Measurements from ENCODE around the gene TRPV6.

The TRPV6 gene

DNA sequence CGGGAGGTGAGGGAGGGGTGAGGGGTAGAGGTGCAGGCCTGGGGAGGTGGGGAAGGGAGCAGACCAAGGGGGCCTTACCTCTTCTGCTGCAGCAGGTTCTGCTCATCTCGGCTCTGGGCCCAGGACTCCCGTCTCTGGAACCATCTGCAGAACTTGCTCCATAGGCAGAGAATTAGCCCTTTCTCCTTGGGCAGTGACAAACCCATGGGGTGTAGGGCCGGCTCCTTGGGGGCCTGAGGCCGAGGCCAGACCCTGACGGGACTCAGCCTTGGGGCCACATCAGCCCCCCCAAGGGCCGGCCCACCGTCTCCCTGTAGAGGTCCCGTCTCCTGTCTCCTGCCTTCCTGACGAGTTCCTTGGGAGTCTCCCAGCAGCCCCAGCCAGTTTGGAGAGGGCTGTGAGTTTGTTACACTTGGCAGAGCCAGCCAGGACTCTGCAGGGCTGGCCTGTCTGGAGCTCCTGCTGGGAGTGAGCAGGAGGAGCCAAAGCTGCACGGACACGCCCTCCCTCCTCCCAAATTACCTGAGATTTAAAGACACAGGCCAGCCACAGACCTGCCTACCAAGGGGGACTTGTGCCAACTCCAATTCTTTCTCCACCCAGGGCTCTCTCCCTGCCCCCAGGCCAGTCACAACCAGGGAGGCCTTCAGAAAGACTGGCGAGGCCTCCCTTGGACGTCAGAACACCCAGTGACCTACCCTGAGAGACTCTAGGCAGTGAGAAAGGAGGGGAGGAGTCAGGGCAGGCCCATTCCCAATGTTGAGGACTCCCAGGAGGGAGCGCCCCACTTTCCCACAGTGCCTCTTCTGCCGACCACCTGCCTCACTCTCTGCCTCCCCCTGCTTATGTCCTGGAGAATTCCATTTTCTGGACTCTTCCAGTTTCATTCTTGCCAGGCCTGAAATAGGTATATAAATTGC is at the start of gene TRPV6:
TRPV6 (minus strand) TSS at position 435 of the 920 bp plus-strand sequence.
- no peak for DNase-seq

DNA sequence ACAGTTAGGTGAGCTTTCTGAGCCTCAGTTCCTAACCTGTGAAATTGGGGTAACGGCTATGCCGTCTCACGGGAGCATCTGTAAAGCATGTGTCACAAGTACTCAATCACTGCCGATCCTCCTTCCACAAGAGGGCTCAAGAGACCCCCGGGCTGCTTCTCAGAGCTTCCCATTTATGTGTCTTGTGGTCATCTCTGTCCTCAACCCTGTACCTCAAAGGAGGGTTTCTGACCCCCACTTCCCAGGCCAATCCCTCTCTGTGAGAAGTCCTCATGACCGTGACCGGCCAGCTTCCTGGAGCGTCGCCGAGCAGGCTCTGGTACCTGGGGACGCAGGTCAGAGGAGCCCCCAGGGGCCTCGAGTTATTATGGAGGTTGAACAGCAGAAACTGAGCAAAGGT is 48.5 kb upstream of the TRPV6 start:
- no peak for DNase-seq

DNA sequence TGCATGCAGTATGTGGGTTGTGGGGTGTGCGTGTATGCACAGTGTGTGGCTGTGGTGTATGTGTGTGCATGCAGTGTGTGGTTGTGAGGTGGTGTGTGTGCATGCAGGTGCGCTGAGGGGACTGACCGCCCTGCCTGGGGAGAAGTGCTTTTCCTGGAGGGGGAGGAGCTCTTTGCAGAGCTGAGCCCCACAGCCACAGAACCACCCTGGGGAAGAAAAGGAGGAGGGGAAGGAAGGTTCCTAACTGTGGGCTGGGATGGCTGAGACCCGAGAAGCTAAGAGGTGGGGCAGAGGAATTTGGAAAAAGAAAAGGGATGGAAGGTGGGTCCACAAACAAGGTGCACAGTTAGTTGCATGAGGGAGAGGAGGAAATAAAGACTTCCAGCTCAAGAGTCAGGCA is 48.1 kb upstream of the TRPV6 start, which contains the start of gene TRPV5:
TRPV5 (minus strand) TSS at position 123 of the 400 bp plus-strand sequence. CDS start 287 bp downstream, outside the sequence.
- no peak for DNase-seq

DNA sequence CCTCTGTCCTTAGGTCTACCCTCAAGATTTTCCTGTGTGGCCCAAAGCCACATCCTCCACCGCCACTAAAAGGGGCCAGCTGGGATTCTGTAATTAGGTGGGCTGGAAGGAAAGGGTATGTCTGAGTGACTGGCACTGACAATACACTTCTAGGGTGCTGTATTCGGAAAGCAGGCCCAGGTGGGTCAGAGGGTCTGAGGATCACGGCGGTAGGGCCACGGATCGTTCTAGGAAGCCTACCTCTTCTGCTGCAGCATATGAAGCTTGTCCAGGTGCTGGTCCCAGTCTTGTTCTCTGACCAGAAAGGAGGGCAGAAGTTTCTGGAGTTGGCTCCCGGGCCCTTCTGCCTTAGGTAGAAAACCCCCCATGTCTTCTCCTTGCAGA is 47.5 kb upstream of the TRPV6 start:
- DNase-seq, result no peak

DNA sequence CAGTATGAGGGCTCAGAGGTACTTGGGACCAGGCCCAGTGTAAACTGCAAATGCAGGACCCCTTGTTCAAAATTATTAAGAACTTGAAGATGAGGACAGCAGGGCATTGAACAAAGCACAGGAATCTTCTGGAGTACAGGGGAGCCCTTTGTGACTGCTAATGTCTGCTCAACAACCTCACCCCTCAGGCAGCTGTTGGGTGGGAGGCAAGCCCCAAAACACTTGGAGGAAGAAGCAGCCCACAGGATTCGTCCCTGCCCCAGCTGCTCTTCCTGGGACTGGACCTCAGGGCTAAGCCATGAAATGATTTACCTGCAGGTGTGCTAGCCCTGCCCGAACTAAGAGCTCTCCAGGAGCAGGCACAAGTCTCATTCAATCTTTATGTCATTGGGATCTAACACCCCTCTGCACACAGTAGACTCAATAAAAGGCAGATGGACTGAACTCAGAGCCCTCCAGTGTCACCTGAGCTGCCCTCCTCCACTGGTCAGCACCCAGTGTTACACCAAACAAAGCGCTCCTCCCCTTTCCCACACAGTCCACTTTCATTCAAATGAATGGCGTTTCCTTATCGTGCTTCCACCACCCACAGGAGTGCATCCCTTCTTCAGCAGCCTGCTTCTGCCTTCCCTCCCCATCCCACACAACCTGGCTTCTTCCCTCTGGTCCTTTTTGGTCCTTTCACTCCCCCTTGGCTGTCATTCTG is 47.0 kb upstream of the TRPV6 start:
- no peak for DNase-seq

DNA sequence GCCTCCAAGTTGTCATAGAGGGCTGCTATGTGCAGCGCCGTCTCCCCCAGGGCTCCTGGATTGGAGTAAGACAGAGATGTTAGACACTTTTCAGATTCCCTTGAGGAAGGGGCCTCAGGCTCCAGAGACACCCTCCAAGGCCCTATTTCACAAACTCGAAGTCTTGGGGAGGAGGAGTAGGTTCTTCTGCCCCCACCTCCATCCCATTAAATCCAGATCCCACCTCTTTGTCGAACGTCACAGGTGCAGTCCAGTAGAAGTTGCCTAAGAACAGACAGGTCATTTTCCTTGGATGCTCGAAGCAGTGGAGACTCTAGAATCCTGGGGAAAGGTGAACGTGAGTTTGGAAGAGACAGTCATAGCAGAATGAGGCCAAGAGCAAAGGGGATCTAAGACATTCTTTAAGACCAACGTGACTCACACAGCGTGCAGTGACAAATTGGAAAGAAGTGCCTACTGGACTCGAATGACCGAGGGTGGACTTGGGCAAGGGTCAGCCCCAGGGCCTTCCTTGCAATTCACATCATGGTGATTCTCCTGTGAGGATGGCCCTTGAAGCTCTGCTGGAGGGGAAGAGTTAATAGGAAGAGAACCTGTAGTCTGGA is 44.7 kb upstream of the TRPV6 start:
- no peak for DNase-seq

DNA sequence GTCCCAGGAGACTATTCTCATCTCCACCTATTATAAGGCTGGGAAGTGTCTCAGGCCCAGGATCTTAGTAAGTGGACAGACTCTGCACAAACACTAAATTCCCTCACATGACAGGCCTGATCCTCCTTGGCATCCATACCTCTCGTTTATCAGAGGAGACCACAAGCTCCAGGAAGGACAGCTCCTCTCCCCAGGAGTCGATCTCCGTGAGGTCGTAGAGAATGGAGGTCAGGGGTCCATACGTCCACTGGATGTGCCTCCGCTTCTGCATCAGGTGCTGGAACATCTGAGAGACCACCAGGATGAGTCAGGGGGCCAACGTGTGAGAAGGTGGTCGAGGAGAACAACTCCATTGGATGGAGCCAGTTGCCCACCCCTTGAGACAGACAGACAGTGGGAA is 42.4 kb upstream of the TRPV6 start:
- DNase-seq, result no peak

DNA sequence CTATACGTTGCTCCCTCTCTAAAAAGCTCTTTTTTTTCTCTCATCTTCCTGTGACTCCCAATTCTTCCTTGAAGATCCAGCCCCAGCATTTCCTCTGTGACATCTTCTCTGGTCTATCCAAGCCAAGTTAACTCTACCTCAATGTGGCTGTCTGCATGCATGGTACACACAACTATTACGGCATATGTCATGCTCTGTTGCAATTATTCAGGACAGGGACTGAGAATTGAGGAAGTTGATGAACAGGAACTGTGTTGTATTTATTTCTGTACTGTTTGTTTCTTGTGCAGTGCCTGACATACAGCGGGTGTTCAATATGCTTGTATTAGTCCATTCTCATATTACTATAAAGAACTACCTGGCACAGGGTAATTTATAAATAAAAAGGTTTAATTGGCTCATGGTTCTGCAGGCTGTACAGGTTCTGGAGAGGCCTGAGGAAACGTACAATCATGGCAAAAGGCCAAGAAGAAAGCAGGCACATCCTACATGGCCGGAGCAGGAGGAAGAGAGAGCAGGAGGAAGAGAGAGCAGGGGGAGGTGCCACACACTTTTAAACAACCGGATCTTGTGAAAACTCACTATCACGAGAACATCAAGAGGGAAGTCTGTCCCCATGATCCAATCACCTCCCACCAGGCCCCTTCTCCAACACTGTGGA is 41.7 kb upstream of the TRPV6 start:
- no peak for DNase-seq

DNA sequence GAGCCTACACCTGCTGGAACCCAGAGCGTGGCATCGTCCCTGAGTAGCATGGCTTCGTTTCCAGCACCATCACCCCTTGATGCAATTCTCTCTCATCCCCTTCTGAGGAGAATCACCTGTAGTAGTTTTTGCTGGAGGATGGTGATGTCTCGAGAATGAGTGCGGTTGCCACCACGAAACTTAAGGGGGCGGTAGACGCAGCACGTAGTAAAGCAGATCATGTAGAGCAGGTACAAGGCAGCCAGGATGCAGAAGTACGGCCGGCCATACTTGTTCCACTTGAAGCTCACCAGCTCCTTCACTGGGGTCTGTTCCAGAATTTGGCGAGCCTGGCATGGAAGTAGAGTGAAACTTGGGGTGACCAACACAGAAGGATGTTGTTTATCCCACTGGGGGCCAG is 39.9 kb upstream of the TRPV6 start:
- DNase-seq, result no peak

DNA sequence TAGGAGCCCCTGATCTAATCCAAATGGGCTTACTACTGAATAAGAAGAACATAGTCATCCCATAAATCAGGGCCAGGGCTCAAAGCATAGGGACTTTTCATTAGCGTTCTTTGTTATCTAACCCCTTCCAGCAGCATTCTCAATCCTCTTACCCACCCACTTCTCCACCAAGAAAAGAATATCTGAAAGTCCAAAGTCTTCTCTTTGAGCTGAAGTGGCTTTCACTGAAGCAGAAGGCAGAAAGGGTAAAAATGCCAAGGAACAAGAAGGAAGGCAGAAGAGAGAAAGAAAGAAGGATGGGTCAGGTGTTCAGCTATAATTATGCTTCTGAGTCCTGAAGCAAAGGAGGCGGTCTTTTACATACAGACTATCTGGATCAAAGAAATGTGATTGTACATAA is 37.8 kb upstream of the TRPV6 start:
- no peak for DNase-seq

DNA sequence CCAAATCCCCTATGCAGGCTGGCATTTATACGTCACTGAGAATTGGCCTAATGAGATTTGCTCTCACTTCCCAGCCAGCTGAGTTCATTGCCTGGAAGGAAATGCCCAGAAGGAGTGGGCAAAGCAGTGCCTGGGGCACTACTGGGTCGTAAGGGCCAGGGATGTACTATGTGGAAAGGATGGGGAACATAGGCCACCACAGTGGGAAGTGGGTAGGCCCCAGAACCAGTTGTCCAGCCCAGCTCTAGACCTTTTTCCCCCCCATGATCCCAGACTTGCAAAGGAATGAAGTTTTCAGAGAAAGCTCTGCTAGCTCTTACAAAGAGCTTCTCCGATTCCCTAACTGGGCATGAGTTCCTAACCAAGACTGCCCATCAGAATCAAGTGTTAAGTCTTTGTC is 34.1 kb upstream of the TRPV6 start:
- no peak for DNase-seq

DNA sequence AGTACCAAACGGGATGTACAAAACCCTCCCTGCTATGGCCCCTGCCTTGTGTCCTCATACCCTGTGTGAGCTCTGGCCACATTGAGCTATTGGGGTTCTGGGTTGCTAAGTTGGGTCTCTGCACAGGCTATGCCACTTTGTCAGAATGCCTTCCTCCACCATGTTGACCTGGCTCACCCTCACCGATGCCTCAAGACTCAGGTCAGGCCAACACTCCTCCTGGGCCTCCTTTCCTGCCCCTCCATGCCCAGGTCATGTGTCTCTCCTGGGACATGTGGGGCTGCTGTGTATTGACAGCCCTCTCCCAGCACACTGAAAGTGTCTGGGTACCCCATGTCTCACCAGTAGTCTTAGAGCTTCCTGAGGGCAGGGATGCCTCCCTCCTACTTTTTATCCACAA is 33.4 kb upstream of the TRPV6 start:
- no peak for DNase-seq

DNA sequence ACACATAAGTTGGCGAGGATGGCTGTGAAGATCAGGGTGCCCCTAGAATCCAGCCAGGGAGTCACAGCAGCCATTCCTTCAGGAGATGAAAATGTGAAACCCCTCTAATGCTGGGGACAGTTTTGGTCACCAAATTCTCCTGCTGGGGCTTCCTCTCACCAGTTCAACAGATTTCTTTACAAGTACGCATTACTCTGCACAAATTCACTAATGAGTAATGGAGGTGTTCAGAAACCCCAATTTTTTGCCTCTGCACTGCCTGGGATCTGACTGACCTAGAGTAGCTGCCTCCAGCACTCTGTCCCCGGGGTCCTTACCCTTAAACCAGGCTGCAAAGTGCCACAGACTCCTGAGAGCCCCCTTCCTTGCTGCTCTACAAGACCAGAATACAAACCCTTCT is 31.9 kb upstream of the TRPV6 start:
- no peak for DNase-seq

DNA sequence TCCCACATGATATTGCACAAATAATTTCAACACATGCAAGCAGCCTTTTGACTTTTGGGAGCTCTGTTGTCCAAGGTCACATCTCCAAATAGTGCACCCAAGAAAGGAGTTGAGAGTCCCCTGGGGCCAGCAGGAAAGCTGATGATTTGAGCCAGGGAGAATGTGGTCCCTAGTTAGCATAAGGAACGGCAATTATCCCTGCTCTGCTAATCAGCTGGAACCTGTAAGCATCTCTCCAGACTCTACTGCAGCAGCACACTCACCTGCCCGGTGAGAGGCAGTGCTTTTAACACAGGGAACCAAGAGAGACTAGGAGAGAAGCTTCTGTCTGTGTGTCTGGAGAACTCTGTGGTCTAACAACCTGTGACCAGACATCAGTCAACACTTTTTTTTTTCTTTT is 31.0 kb upstream of the TRPV6 start:
- DNase-seq, result no peak

DNA sequence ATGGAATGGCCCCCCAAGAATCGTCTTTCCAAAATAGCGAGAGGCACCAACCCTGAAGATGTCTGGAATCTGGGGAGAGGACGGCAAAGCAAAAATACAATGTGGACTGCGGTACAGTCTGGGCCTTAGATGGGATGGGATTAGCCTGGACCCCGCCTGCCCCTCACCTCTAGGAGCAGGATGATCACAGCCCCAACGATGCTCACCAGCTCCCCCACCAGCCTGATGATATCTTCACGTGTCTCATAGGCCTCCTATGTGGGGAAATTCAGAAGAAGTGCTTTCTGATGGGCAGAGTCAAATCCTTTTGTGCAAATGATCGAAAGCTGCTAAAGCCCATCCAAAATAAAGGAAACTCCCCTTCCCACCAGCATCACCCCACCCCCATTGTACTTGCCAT is 29.8 kb upstream of the TRPV6 start:
- DNase-seq, result no peak

DNA sequence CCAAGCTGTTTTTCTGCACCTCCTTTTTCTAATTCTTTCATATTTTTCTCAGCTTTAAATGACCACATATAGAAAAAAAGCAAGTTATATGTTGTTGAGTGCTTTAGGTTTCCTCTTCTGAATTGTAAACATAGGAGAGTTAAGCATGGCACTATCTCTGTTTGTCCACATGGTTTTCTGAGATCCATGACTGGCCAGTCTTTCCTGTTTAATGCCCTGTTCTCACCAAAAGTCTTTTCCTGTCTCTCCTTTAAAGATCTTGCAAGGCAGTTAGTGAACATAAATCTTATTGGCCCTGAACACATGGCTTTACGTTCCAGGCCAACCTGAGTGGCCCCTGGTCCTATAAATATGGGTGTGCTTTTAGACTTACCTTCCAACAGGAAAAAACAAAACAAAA is 28.6 kb upstream of the TRPV6 start:
- no peak for DNase-seq

DNA sequence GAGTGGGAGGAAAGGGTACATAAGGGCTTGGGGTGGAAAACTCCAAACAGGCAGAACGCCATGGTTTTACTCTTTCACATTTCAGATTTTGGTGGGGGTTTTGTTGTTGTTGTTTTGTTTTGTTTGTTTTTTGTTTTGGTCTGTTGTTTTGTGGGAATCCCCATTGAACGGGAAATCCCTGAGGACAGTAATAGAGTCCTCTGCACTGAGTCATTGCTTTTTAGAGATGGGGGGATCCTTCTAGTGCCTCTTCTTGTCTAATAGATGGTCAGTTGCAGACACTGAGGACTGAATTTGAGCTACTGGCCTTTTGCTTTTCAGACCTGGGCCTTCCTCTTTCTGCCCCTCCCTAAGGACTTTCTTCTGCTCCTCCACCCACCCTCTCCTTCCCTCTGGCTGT is 28.0 kb upstream of the TRPV6 start:
- DNase-seq, result no peak

DNA sequence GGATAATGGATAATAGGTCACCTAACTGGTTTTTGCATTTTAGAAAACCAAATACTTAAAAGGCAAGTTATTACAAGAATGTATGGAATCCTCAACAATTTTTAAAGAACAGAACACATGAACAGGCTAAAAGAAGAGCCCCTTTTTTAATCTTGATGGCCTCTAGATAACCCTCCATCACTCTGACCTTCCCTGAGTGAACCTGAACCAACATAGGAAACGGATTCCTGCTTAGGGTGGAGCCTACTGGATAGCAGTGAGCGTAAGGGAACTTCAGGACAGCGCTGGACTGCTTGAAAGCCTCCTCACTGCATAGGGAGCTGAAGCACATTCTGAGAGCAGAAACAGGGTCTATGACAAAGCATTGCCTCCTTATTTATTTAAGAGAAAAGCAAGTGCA is 27.5 kb upstream of the TRPV6 start:
- DNase-seq, result no peak

DNA sequence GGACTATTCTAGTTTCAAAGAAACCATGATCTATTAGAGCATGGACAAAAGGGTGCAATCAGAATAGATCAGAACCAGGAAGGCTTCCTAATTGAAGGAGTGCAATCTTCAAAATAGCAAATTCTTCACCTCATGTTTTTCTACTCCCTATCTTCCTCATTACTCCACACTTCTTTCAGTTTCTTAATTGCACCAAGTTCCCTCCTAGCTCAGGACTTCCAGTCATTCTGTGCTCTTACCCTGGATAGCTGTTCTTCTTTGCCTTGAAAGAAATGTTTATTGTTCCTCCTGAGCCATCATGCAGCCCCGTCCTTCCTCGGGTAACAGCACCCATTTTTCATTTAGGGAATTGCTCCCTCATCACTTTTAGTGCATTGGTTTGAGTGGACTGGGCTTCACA is 24.9 kb upstream of the TRPV6 start:
- no peak for DNase-seq

DNA sequence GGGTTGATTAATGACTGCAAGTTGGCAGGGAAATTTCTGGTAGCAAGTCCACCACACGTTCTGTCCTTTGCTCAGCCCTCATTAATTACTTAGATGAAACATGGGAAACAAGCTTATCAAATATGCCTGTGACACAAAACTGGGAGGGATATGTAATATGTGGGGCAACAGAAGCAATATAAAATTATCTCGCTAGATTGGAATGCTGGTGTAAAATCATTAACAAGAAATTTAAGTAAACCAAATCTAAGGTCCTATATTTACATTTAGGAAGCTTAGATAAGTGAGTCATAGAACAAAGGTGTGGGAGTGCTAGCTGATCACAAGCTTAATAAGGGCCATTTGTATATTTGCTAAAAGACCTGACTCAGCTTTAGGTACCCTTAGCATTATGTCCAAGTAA is 24.5 kb upstream of the TRPV6 start:
- no peak for DNase-seq

DNA sequence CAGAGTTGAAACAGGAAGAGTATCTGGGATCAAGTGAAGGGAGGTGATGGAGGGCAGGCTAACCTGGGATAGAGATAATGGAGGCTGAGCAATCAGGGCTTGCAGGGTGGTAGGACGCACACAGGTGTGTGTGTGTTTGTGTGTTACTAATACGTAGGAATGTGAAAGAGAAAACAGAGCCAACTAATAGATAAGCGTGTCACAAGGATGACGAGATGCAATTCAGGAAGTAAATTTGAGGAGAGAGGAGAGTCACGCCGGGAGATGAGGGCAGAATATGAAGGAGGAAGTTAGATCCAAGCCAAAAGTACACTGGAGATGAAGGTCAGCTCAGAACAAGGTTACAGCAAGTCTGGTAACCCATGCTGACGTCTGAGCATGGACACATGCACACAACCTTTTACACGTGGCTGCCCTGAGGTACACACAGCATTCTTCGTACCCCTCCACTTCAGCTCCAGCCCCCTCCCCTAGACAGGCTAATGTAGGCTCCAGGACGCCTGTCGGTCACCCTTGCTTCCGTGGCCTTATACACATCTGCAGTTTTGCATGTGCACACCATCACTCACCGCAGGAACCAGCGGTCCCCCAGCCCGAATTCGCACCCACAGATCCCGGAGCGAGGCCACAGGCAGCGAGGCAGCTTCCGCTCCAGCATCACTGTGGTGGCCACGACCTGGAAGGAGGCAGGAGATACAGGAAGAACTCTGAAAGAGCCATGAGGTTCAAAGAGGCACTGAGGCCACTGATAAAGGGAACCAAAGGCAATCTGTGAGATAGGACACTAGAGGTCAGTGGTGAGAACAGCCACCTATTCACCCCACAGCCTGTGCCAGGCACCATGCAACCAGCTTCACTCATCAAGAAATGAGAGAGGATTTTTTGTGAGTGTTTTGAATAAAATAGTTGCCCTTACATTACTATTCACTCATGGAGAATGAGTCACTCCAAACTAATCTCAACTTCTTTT is 23.7 kb upstream of the TRPV6 start:
- DNase-seq, result no peak

DNA sequence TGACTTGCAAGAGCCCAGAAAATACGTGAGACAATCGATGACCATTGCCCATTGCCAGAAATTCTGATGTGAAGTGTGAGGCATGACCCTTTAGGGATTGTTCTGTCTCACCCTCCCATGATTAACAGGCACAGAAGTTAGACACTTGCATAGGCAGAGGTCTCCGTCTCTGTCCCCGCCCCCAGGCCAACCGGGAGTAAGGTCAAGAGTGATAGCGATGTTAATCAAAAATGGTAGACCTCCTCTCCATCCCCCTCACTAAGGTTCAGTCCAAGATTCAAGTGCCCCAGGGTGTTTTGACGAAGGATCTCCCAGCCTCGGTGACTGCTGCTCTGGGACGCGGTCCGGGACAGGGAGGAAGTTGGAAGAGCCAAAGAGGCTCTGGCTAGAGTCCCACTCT is 22.7 kb upstream of the TRPV6 start:
- DNase-seq, result no peak

Measured in activated CD4-positive, alpha-beta T cell treated with anti-CD3 and anti-CD28 coated beads, Interleukin-2, amount 50 U/mL, for 48 hours (primary cell).